ENCODE measurements around the gene AP1M1. TPM values are rescaled to one million over a fixed set of nuclear protein-coding genes. Genes with fewer than 3 reads are reported as not detected.

The AP1M1 gene
- total RNA-seq, 1 donor from 2014 or later, result 162 TPM

DNA sequence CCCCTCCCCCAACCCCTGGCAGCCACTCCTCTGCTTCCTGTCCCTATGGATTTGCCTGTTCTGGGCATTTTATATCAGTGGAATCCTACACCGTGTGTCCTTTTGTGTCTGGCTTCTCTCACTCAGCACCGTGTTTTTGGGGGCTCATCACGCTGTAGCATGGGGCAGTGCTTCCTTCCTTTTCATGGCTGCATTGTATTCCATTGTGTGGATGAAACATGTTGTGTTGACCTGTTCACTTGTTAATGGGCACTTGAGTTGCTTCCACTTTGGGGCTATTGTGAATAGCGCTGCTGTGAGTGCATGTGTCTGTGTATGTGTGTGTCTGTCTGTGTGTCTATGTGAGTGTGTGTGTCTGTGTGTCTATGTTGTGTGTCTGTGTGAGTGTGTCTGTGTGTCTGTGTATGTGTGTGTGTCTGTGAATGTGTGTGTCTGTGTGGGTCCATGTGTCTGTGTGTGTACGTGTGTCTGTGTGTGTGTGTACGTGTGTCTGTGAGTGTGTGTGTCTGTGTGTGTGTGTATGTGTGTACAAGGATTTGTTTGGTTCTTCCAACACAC lies 57.2 kb downstream of the AP1M1 start:
- peaks cover 8 to 15% of the 10 kb centered on the region in 2 donors for H3K4me1 ChIP-seq
- DNase-seq (ENCODE audit: low spot score in 2 of 2), result no peak
- no peak overlapping the region for H3K27ac ChIP-seq
- no peaks in the 10 kb centered on the region for H3K27me3 ChIP-seq
- H3K9me3 ChIP-seq, result no peaks in the 10 kb centered on the region
- TF ChIP-seq, protein P1, sequence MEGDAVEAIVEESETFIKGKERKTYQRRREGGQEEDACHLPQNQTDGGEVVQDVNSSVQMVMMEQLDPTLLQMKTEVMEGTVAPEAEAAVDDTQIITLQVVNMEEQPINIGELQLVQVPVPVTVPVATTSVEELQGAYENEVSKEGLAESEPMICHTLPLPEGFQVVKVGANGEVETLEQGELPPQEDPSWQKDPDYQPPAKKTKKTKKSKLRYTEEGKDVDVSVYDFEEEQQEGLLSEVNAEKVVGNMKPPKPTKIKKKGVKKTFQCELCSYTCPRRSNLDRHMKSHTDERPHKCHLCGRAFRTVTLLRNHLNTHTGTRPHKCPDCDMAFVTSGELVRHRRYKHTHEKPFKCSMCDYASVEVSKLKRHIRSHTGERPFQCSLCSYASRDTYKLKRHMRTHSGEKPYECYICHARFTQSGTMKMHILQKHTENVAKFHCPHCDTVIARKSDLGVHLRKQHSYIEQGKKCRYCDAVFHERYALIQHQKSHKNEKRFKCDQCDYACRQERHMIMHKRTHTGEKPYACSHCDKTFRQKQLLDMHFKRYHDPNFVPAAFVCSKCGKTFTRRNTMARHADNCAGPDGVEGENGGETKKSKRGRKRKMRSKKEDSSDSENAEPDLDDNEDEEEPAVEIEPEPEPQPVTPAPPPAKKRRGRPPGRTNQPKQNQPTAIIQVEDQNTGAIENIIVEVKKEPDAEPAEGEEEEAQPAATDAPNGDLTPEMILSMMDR (IDR thresholded peaks at IDR 0.05), result no peak
- no peak overlapping the region for H3K4me3 ChIP-seq
- no peaks in the 10 kb centered on the region for H3K36me3 ChIP-seq
- intact Hi-C loops (cut with DNase I), result no loop called here

DNA sequence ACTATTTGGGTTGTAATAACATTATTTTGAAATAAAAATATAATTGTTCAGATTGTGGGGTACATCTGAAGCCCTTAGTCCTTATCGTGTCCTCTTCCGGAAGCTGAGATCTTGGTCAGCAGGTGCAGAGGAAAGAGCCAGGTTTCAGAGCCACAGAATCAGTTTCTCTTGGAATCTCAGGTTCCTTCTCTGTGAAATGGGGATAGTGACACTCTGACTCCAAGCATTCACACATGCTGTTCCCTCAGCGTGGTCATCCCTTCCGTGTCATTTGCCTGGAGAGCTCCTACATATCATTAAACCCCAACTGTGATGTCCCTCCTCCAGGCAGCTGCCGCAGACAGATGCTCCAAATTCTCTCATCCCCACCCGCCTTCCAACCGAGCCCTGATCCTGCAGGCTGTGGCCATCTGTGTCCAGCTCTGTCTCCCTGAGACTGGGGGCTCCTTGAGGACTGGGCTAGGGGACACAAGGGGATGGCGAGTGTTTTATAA lies 59.8 kb downstream of the AP1M1 start:
- DNase-seq (ENCODE audit: low spot score in 2 of 2), result no peak
- TF ChIP-seq, protein P1 (IDR thresholded peaks at IDR 0.05), result no peak
- Histone ChIP-seq H3K4me3 (no peak overlapping the region), H3K27me3 (no peaks in the 10 kb centered on the region), H3K36me3 (no peaks in the 10 kb centered on the region), H3K27ac (peak overlapping the region; percentile 81 to 82), H3K9me3 (no peaks in the 10 kb centered on the region), H3K4me1 (peaks cover 8 to 12% of the 10 kb centered on the region in 2 donors)
- intact Hi-C loops (cut with DNase I), result no loop called here

DNA sequence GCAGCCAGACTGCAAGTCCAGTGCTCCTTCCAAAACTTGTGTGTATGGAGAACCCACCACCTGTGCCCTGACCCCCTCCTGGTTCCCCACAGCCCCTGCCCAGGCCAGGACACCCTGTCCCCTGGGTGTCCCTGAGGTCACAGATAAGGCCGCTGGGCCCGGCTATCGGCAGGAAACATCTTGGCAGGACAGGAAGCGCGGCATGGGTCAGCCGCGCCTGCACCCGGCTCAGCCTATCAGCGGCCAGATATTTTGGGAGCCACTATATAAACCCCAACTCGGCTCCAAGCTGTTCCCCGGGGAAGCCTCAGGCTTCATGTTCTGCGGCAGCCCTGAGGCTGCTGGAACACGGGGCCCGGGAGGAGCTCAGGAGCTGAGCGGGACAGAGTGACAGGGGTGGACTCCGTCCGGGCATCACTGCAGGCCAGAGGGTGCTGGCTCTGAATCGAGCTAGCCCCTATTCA lies 60.8 kb downstream of the AP1M1 start:
- peak; percentile 62 to 85 for DNase-seq (ENCODE audit: low spot score in 2 of 2)
- Histone ChIP-seq H3K9me3 (no peaks in the 10 kb centered on the region), H3K27ac (peak overlapping the region; percentile 81 to 82), H3K4me3 (peak overlapping the region in 1 of 2 donors; percentile 32), H3K4me1 (peaks cover 8 to 12% of the 10 kb centered on the region in 2 donors), H3K36me3 (no peaks in the 10 kb centered on the region), H3K27me3 (no peaks in the 10 kb centered on the region)
- intact Hi-C loops (cut with DNase I), result no loop called here
- TF ChIP-seq, protein P1 (IDR thresholded peaks at IDR 0.05), result no peak

DNA sequence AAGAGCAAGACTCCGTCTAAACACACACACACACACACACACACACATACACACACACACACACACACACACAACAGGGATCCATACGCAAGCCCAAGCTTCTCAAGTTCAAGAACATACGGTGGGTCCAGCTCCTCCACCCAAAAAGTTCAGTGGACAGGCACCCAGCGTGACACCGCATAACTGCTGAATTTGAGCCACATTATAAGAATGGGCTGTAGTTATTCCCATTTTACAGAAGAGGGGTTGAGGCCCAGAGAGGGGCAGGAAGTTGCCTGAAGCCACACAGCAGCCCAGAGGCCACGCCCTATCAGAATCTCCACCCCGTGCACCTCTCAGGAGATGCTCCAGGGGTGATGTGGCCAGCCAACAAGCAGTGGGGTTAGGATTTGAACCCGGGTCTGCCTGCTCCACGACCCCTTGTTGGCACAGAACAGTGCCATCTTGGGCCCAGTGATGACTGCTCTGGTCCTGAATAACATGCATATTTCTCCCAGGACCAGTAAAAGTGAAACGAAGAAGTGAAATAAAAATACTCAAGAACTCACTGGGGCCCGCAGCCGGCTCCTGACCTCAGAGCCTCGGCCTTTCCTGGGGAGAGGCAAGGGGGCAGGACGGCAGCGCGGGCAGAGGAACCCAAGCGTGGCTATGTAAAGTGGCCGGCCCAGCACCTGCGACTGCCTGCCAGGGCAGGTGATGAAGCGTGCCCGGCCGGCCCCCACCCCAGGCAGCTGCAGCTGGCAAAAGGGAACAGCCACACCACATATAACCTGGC lies 61.9 kb downstream of the AP1M1 start:
- Histone ChIP-seq H3K27ac (peak overlapping the region; percentile 81 to 82), H3K36me3 (no peaks in the 10 kb centered on the region), H3K4me1 (peaks cover 8 to 12% of the 10 kb centered on the region in 2 donors), H3K9me3 (no peaks in the 10 kb centered on the region), H3K27me3 (no peaks in the 10 kb centered on the region), H3K4me3 (no peak overlapping the region)
- TF ChIP-seq, protein P1 (IDR thresholded peaks at IDR 0.05), result no peak
- DNase-seq (ENCODE audit: low spot score in 2 of 2), result no peak
- intact Hi-C loops (cut with DNase I), result no loop called here

DNA sequence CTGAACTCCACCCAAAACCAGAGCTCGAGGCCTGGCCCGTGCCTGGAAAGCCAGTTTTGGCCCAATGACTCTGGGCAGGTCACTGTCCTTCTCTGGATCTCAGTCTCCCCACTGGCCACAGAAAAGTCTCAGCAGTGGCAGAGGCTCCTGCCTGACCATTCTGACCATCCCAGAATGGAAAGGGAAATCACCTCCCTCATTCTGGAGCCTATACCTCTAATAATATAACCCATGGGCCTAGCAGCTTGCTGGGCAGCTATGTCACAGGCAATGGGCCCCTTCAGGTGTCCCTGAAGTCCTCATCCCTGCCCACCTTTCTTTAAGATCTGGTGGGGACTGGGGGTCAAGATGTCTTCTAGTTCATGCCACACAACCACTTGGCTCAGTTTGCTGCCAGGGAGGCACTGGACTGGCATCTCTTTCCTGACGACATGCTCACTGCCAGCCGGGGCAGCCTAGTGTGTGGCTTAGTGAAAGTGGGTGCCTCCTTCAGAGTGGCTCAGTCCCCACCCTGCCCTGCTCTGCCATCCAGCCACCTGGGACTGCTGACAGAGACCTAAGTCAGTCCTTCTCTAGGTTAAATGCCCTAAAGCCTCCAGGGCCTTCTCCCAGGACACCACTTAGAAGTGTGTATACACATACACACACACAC lies 62.6 kb downstream of the AP1M1 start:
- Histone ChIP-seq H3K36me3 (no peaks in the 10 kb centered on the region), H3K4me3 (no peak overlapping the region), H3K9me3 (no peaks in the 10 kb centered on the region), H3K27ac (peak overlapping the region; percentile 81 to 82), H3K27me3 (no peaks in the 10 kb centered on the region), H3K4me1 (peaks cover 8 to 12% of the 10 kb centered on the region in 2 donors)
- TF ChIP-seq, protein P1 (IDR thresholded peaks at IDR 0.05), result no peak
- DNase-seq (ENCODE audit: low spot score in 2 of 2), result no peak
- intact Hi-C loops (cut with DNase I), result no loop called here
